Body of pancreas (tissue), 4 donors: ENCODE measurements around the gene SLC39A10. TPM values are rescaled to one million over a fixed set of nuclear protein-coding genes. Genes with fewer than 3 reads are reported as not detected.

Experiments used
- ATAC-seq: fragments of 150-250 bp; one replicate; pipeline ENCODE4 v1.9.1; 2016
- DNase-seq, 4 donors: peaks; one replicate each; pipeline ENCODE4 v3.0.0-alpha.2; 2019
- H3K27ac ChIP-seq, 4 donors: fragments of 200-600 bp; sonication (generic); 1 replicate in 3 of 4; 2 replicates in 1 of 4; pipeline versions ENCODE4 v1.5.1 to v1.6.1; 2016 to 2019; ENCODE audit warnings: mild to moderate bottlenecking in 1 of 4, mixed read lengths in 1 of 4, moderate library complexity in 1 of 4
- H3K27me3 ChIP-seq, 2 donors: fragments of 200-600 bp; sonication (generic); one replicate each; pipeline ENCODE4 v1.6.0; 2016; ENCODE audit warnings: mild to moderate bottlenecking in 1 of 2
- H3K36me3 ChIP-seq, 2 donors: fragments of 200-600 bp; sonication (generic); replicated peaks in 1 of 2; 2 replicates each; pipeline ENCODE4 v1.5.1; 2016; ENCODE audit warnings: low read depth in 2 of 2; ENCODE audit not compliant: insufficient read depth in 1 of 2
- H3K4me1 ChIP-seq: fragments of 200-600 bp; sonication (generic); one replicate; pipeline ENCODE4 v1.6.0; 2016
- H3K4me3 ChIP-seq, 2 donors: fragments of 200-600 bp; sonication (generic); 1 replicate in 1 of 2; 2 replicates in 1 of 2; pipeline ENCODE4 v1.5.1; 2016 to 2019
- H3K9me3 ChIP-seq, 3 donors: fragments of 200-600 bp; sonication (generic); 1 replicate in 2 of 3; 2 replicates in 1 of 3; pipeline ENCODE4 v1.5.1; 2016
- POLR2A ChIP-seq, 3 donors: fragments of 450-650 bp; IDR thresholded peaks; one replicate each; pipeline ENCODE4 v1.6.1; 2016; ENCODE audit warnings: antibody characterized with exemption in 3 of 3, mild to moderate bottlenecking in 2 of 3
- WGBS, 2 donors: methylation state at CpG; one replicate each; pipeline ENCODE4 v1.1.5; 2017; 5-methylcytosine and 5-hydroxymethylcytosine counted together
- intact Hi-C: fragments of 100-400 bp; cut with DNase I; formaldehyde crosslinking; loops from one replicate; pipeline ENCODE4 v1.15.1; 2023
- total RNA-seq, 2 donors: library from RNA; depleted of rRNA; stranded (reverse); fragments of >200 nt; gene quantifications; one replicate each; pipeline ENCODE4 v1.1.0, GENCODE V29; 2016
- TF ChIP-seq, protein P1 (sequence below), 7 experiments: fragments of 450-650 bp in 4 of 7; fragments of 200-600 bp in 3 of 7; sonication (generic) in 3 of 7; IDR thresholded peaks; one replicate each; pipeline ENCODE4 v1.5.1; 2016 to 2019; ENCODE audit warnings: antibody characterized with exemption in 7 of 7

SLC39A10 gene
- total RNA-seq, 2 donors from 2014 or later, result 17.8 to 18.7 TPM

DNA sequence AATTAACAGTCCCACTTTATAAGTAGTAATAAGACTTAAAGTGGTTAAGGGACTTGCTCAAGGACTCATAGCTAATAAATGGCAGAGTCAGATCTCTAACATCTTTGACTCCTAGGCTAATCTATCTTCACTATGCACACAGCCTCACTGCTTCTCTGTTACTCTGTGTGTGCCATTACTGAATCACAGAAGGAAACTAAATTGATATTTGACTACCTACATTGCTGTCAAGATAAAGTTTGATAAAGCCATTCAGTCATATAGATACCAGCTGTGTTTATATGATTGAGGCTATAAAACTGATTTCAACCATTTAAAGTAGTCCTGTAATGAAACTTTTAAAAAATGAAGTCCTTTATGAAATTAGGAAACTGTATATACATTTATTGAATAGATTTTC lies 10.9 kb downstream of the SLC39A10 start:
- Histone ChIP-seq H3K27me3 (no peaks in the 10 kb centered on the region), H3K36me3 (no peaks in the 10 kb centered on the region), H3K4me1 (peaks cover 21% of the 10 kb centered on the region), H3K27ac (no peak overlapping the region), H3K9me3 (no peaks in the 10 kb centered on the region), H3K4me3 (no peak overlapping the region)
- no peak for TF ChIP-seq POLR2A (IDR thresholded peaks at IDR 0.05)
- TF ChIP-seq, protein P1, sequence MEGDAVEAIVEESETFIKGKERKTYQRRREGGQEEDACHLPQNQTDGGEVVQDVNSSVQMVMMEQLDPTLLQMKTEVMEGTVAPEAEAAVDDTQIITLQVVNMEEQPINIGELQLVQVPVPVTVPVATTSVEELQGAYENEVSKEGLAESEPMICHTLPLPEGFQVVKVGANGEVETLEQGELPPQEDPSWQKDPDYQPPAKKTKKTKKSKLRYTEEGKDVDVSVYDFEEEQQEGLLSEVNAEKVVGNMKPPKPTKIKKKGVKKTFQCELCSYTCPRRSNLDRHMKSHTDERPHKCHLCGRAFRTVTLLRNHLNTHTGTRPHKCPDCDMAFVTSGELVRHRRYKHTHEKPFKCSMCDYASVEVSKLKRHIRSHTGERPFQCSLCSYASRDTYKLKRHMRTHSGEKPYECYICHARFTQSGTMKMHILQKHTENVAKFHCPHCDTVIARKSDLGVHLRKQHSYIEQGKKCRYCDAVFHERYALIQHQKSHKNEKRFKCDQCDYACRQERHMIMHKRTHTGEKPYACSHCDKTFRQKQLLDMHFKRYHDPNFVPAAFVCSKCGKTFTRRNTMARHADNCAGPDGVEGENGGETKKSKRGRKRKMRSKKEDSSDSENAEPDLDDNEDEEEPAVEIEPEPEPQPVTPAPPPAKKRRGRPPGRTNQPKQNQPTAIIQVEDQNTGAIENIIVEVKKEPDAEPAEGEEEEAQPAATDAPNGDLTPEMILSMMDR (IDR thresholded peaks at IDR 0.05), result no peak
- no peak for ATAC-seq
- DNase-seq, result no peak
- intact Hi-C loops, result no loop called here

DNA sequence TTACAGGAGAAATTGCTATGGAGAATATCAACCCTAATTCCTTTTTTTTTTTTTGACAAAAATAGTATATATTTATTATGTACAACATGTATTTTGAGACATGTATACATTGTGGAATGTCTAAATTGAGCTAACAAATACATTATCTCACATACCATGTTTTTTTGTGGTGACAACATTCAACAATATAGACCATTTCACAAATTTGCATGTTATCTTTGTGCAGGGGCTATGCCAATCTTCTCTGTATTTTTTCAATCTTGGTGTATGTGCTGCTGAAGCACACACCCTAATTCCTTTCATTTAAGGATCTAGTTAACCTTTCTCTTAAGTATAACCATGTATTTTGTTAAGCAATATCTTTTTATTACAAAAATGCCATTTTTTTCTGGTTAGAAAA lies 13.2 kb downstream of the SLC39A10 start:
- H3K36me3 ChIP-seq, result no peaks in the 10 kb centered on the region
- H3K27me3 ChIP-seq, result no peaks in the 10 kb centered on the region
- H3K4me1 ChIP-seq, result peaks cover 13% of the 10 kb centered on the region
- intact Hi-C loops, result no loop called here
- no peak overlapping the region for H3K4me3 ChIP-seq
- DNase-seq (no peak), ATAC-seq (no peak)
- H3K9me3 ChIP-seq, result no peaks in the 10 kb centered on the region
- TF ChIP-seq POLR2A (IDR thresholded peaks at IDR 0.05), result no peak
- TF ChIP-seq, protein P1 (IDR thresholded peaks at IDR 0.05), result no peak
- no peak overlapping the region for H3K27ac ChIP-seq

GRCh38 chr2:195671563-195671962 lies 14.5 kb downstream of the SLC39A10 start:
- 75 to 85% methylated on average over 4 of the region's 4 CpGs for WGBS, 2 donors
- Histone ChIP-seq H3K27me3 (no peaks in the 10 kb centered on the region), H3K9me3 (no peaks in the 10 kb centered on the region), H3K4me1 (no peaks in the 10 kb centered on the region), H3K27ac (no peak overlapping the region), H3K4me3 (no peak overlapping the region), H3K36me3 (no peaks in the 10 kb centered on the region)
- DNase-seq (no peak), ATAC-seq (no peak)
- TF ChIP-seq, protein P1 (IDR thresholded peaks at IDR 0.05), result no peak
- no peak for TF ChIP-seq POLR2A (IDR thresholded peaks at IDR 0.05)
- intact Hi-C loops, result no loop called here

DNA sequence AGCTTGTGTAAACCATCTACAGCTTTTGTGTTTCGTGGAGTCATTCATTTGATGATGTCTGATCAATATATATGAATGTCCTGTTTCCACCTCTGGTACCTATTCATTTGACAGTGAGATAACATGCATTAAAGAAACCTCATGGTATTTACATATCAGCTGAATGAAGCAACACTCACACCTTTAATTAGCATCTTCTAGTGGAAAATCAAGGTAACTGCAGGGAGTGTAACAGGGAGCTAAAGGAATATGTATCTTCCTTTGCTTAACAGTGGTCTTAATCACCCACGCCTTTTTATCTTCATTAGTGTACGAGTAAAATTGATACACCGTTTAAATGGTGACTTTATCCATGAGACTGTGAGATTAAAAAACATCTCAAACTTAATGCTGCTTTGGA lies 15.6 kb downstream of the SLC39A10 start:
- WGBS, 2 donors, result 63 to 69% methylated on average over 4 of the region's 4 CpGs
- ATAC-seq, result no peak
- TF ChIP-seq, protein P1 (IDR thresholded peaks at IDR 0.05), result peak in 1 of 7 experiments; percentile 13
- TF ChIP-seq POLR2A (IDR thresholded peaks at IDR 0.05), result no peak
- no peak overlapping the region for H3K4me3 ChIP-seq
- no peaks in the 10 kb centered on the region for H3K27me3 ChIP-seq
- H3K27ac ChIP-seq, result no peak overlapping the region
- H3K9me3 ChIP-seq, result no peaks in the 10 kb centered on the region
- intact Hi-C loops, result no loop called here
- H3K36me3 ChIP-seq, result no peaks in the 10 kb centered on the region
- no peak for DNase-seq
- no peaks in the 10 kb centered on the region for H3K4me1 ChIP-seq

- ATAC-seq (no peak), DNase-seq (no peak)
- 93 to 97% methylated on average over 4 of the region's 4 CpGs for WGBS, 2 donors
- intact Hi-C loops, result no loop called here
- Histone ChIP-seq H3K4me3 (no peak overlapping the region), H3K36me3 (no peaks in the 10 kb centered on the region), H3K27ac (no peak overlapping the region), H3K4me1 (no peaks in the 10 kb centered on the region), H3K9me3 (no peaks in the 10 kb centered on the region), H3K27me3 (no peaks in the 10 kb centered on the region)
- TF ChIP-seq, protein P1 (IDR thresholded peaks at IDR 0.05), result no peak
- TF ChIP-seq POLR2A (IDR thresholded peaks at IDR 0.05), result no peak
Measured at GRCh38 chr2:195674491-195675221, 17.6 kb downstream of the SLC39A10 start.
